ENCODE measurements around the gene XIST. TPM values are rescaled to one million over a fixed set of nuclear protein-coding genes. Genes with fewer than 3 reads are reported as not detected.
"Not testable (repeated sequence)": the region's sequence is repeated elsewhere in the genome, so short reads cannot be mapped to it uniquely, and the experiment has no call there.

Gene XIST
- total RNA-seq (100 to 1,000 TPM in 1 of 2 donors, under 1 TPM in 1; 0.93 to 225 TPM), polyA plus RNA-seq (10 to 100 TPM in 1 of 2 donors, not detected in 1; 65.0 TPM)

GRCh38 chrX:73852467-73852866, at the start of gene XIST:
Gene XIST (minus strand): TSS chrX:73852714.
- Histone ChIP-seq H3K4me1 (ENCODE audit: control insufficient read depth in 4 of 4, insufficient read depth in 4 of 4, low read length in 3 of 4) (peaks cover 0 to 24% (median 21%) of the 10 kb centered on the region in 4 donors), H3K27me3 (ENCODE audit: control insufficient read depth in 4 of 4, insufficient read depth in 4 of 4, low read length in 3 of 4) (no peaks in the 10 kb centered on the region), H3K9ac (ENCODE audit: low read depth in 1 of 2, low read length in 2 of 2) (peak within 1 kb of the TSS in 1 of 2 donors; percentile 61), H3K36me3 (ENCODE audit: control insufficient read depth in 4 of 4, insufficient read depth in 3 of 4, low read depth in 1 of 4, low read length in 3 of 4) (no peaks in the 10 kb centered on the region), H3K9me3 (ENCODE audit: control insufficient read depth in 4 of 4, low read length in 3 of 4) (no peaks in the 10 kb centered on the region), H3K27ac (ENCODE audit: low read depth in 1 of 2, low read length in 2 of 2) (peak within 1 kb of the TSS; percentile 82 to 92), H3K4me3 (ENCODE audit: low read depth in 1 of 3, low read length in 3 of 3) (peak within 1 kb of the TSS in 2 of 3 donors; percentile 64 to 76)
- no peak for DNase-seq (ENCODE audit: low spot score)
- 95% methylated on average over 8 of the region's 8 CpGs for WGBS
- TF ChIP-seq HNF4G (IDR thresholded peaks at IDR 0.05) (no peak), TAF1 (conservative IDR thresholded peaks at IDR 0.05) (peak; percentile 100), JUND (IDR thresholded peaks at IDR 0.05) (no peak), CTCF (IDR thresholded peaks at IDR 0.05; ENCODE audit: low read depth, low read length, missing input control) (no peak), FOXA1 (IDR thresholded peaks at IDR 0.05) (no peak), RAD21 (IDR thresholded peaks at IDR 0.05) (peak in 1 of 2 donors; percentile 19), NR2F2 (IDR thresholded peaks at IDR 0.05) (no peak), RXRA (IDR thresholded peaks at IDR 0.05) (no peak), YY1 (IDR thresholded peaks at IDR 0.05) (no peak), FOXA2 (IDR thresholded peaks at IDR 0.05) (no peak), SP1 (IDR thresholded peaks at IDR 0.05) (peak; percentile 28), REST (IDR thresholded peaks at IDR 0.05) (no peak), EGR1 (IDR thresholded peaks at IDR 0.05; ENCODE audit: low read depth in 2 of 2) (no peak), GABPA (IDR thresholded peaks at IDR 0.05 in 1 of 2, conservative IDR thresholded peaks at IDR 0.05 in 1 of 2) (no peak), HNF4A (conservative IDR thresholded peaks at IDR 0.05) (no peak)
- TF ChIP-seq, protein P1, sequence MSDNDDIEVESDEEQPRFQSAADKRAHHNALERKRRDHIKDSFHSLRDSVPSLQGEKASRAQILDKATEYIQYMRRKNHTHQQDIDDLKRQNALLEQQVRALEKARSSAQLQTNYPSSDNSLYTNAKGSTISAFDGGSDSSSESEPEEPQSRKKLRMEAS (IDR thresholded peaks at IDR 0.05) = no peak
- TF ChIP-seq, protein P2, sequence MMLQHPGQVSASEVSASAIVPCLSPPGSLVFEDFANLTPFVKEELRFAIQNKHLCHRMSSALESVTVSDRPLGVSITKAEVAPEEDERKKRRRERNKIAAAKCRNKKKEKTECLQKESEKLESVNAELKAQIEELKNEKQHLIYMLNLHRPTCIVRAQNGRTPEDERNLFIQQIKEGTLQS (IDR thresholded peaks at IDR 0.05) = no peak
- TF ChIP-seq, protein P3, sequence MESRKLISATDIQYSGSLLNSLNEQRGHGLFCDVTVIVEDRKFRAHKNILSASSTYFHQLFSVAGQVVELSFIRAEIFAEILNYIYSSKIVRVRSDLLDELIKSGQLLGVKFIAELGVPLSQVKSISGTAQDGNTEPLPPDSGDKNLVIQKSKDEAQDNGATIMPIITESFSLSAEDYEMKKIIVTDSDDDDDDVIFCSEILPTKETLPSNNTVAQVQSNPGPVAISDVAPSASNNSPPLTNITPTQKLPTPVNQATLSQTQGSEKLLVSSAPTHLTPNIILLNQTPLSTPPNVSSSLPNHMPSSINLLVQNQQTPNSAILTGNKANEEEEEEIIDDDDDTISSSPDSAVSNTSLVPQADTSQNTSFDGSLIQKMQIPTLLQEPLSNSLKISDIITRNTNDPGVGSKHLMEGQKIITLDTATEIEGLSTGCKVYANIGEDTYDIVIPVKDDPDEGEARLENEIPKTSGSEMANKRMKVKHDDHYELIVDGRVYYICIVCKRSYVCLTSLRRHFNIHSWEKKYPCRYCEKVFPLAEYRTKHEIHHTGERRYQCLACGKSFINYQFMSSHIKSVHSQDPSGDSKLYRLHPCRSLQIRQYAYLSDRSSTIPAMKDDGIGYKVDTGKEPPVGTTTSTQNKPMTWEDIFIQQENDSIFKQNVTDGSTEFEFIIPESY (IDR thresholded peaks at IDR 0.05) = no peak

GRCh38 chrX:73898315-73898714, 45.8 kb upstream of the XIST start:
- H3K9ac ChIP-seq (ENCODE audit: low read depth in 1 of 2, low read length in 2 of 2); H3K27ac ChIP-seq (ENCODE audit: low read depth in 1 of 2, low read length in 2 of 2); H3K36me3 ChIP-seq (ENCODE audit: control insufficient read depth in 4 of 4, insufficient read depth in 3 of 4, low read depth in 1 of 4, low read length in 3 of 4); H3K27me3 ChIP-seq (ENCODE audit: control insufficient read depth in 4 of 4, insufficient read depth in 4 of 4, low read length in 3 of 4); H3K4me3 ChIP-seq (ENCODE audit: low read depth in 1 of 3, low read length in 3 of 3); H3K4me1 ChIP-seq (ENCODE audit: control insufficient read depth in 4 of 4, insufficient read depth in 4 of 4, low read length in 3 of 4); DNase-seq (ENCODE audit: low spot score); H3K9me3 ChIP-seq (ENCODE audit: control insufficient read depth in 4 of 4, low read length in 3 of 4): not testable (repeated sequence)
- WGBS = 93% methylated on average over 3 of the region's 3 CpGs

DNA sequence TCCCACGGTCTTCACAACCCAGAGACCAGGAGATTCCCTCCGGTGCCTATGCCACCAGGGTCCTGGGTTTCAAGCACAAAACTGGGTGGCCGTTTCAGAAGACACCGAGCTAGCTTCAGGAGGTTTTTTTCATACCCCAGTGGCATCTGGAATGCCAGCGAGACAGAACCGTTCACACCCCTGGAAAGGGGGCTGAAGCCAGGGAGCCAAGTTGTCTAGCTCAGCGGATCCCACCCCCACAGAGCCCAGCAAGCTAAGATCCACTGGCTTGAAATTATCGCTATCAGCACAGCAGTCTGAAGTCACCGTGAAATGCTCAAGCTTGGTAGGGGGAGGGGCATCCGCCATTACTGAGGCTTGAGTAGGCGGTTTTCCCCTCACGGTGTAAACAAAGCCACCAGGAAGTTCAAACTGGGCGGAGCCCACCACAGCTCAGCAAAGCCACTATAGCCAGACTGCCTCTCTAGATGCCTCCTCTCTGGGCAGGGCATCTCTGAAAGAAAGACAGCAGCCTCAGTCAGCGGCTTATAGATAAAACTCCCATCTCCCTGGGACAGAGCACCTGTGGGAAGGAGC, 40.1 kb upstream of the XIST start:
- H3K9ac ChIP-seq (ENCODE audit: low read depth in 1 of 2, low read length in 2 of 2); H3K27me3 ChIP-seq (ENCODE audit: control insufficient read depth in 4 of 4, insufficient read depth in 4 of 4, low read length in 3 of 4); H3K4me3 ChIP-seq (ENCODE audit: low read depth in 1 of 3, low read length in 3 of 3); H3K4me1 ChIP-seq (ENCODE audit: control insufficient read depth in 4 of 4, insufficient read depth in 4 of 4, low read length in 3 of 4); H3K9me3 ChIP-seq (ENCODE audit: control insufficient read depth in 4 of 4, low read length in 3 of 4); H3K27ac ChIP-seq (ENCODE audit: low read depth in 1 of 2, low read length in 2 of 2); H3K36me3 ChIP-seq (ENCODE audit: control insufficient read depth in 4 of 4, insufficient read depth in 3 of 4, low read depth in 1 of 4, low read length in 3 of 4); DNase-seq (ENCODE audit: low spot score): not testable (repeated sequence)
- 83% methylated on average over 14 of the region's 14 CpGs for WGBS

GRCh38 chrX:73882260-73882659, 29.7 kb upstream of the XIST start:
- not testable (repeated sequence) for H3K27me3 ChIP-seq (ENCODE audit: control insufficient read depth in 4 of 4, insufficient read depth in 4 of 4, low read length in 3 of 4); DNase-seq (ENCODE audit: low spot score); H3K36me3 ChIP-seq (ENCODE audit: control insufficient read depth in 4 of 4, insufficient read depth in 3 of 4, low read depth in 1 of 4, low read length in 3 of 4); H3K4me1 ChIP-seq (ENCODE audit: control insufficient read depth in 4 of 4, insufficient read depth in 4 of 4, low read length in 3 of 4); H3K27ac ChIP-seq (ENCODE audit: low read depth in 1 of 2, low read length in 2 of 2); H3K9ac ChIP-seq (ENCODE audit: low read depth in 1 of 2, low read length in 2 of 2); H3K9me3 ChIP-seq (ENCODE audit: control insufficient read depth in 4 of 4, low read length in 3 of 4); H3K4me3 ChIP-seq (ENCODE audit: low read depth in 1 of 3, low read length in 3 of 3)
- 96% methylated on average over 24 of the region's 24 CpGs for WGBS
